Transverse colon (tissue), 4 donors: ENCODE results near the gene BEST2. TPM values are rescaled to one million over a fixed set of nuclear protein-coding genes. Genes with fewer than 3 reads are reported as not detected.

Experiments
- DNase-seq: peaks from one replicate; pipeline ENCODE4 v3.0.0-alpha.2; 2019
- H3K27ac ChIP-seq, 4 donors: fragments of 200-600 bp; sonication (generic); 2 replicates each; pipeline ENCODE4 v1.5.1; 2016 to 2018; ENCODE audit warnings: inconsistent platforms in 4 of 4
- H3K27me3 ChIP-seq: fragments of 200-600 bp; sonication (generic); 2 replicates; pipeline ENCODE4 v1.5.1; 2017; ENCODE audit warnings: inconsistent platforms
- H3K36me3 ChIP-seq, 4 donors: fragments of 200-600 bp; sonication (generic); 2 replicates each; pipeline ENCODE4 v1.5.1; 2017 to 2019; ENCODE audit warnings: inconsistent platforms in 4 of 4
- H3K4me1 ChIP-seq, 4 donors: fragments of 200-600 bp; sonication (generic); 2 replicates each; pipeline ENCODE4 v1.5.1; 2017 to 2020; ENCODE audit warnings: inconsistent platforms in 4 of 4
- H3K4me3 ChIP-seq, 4 donors: fragments of 200-600 bp; sonication (generic); 1 replicate in 1 of 4; 2 replicates in 3 of 4; pipeline versions ENCODE4 v1.5.1 to v1.6.1; 2017 to 2019; ENCODE audit warnings: inconsistent platforms in 4 of 4
- H3K9me3 ChIP-seq, 2 donors: fragments of 200-600 bp; sonication (generic); 2 replicates each; pipeline ENCODE4 v1.5.1; 2017 to 2019; ENCODE audit warnings: inconsistent platforms in 2 of 2
- CTCF ChIP-seq, 5 experiments: fragments of 200-600 bp in 3 of 5; fragments of 450-650 bp in 2 of 5; sonication (generic) in 3 of 5; IDR thresholded peaks; 1 replicate in 2 of 5; 2 replicates in 3 of 5; pipeline ENCODE4 v1.5.1; 2016 to 2017; ENCODE audit warnings: antibody characterized with exemption in 5 of 5, inconsistent platforms in 3 of 5, mild to moderate bottlenecking in 2 of 5, moderate library complexity in 1 of 5
- EP300 ChIP-seq: sonication (generic); formaldehyde crosslinking; IDR thresholded peaks from one replicate; pipeline ENCODE4 v1.6.1; 2017; ENCODE audit warnings: antibody characterized with exemption, low read depth
- POLR2A ChIP-seq: fragments of 450-650 bp; IDR thresholded peaks from one replicate; pipeline ENCODE4 v1.6.1; 2016; ENCODE audit warnings: antibody characterized with exemption, mild to moderate bottlenecking, moderate library complexity
- POLR2AphosphoS5 ChIP-seq, 3 donors: sonication (generic); formaldehyde crosslinking; IDR thresholded peaks; one replicate each; pipeline ENCODE4 v1.6.1; 2016; ENCODE audit warnings: antibody characterized with exemption in 3 of 3
- WGBS, 2 donors: methylation state at CpG; one replicate each; pipeline ENCODE4 v1.1.5; 2018; ENCODE audit warnings: low coverage in 1 of 2; 5-methylcytosine and 5-hydroxymethylcytosine counted together
- in situ Hi-C, 4 donors: fragments of 200-750 bp; cut with MboI; loops; one replicate each; pipeline versions ENCODE4 v1.15.0 to v1.15.1; 2017; ENCODE audit warnings: low sequenced_read_pairs in 3 of 4, low pct_ligation_motif_present in 1 of 4, low pct_unique_long_range_greater_than_20kb in 1 of 4
- intact Hi-C: fragments of 100-400 bp; cut with DNase I; formaldehyde crosslinking; loops from one replicate; pipeline ENCODE4 v1.15.1; 2023; ENCODE audit warnings: low total_unique reads
- total RNA-seq, 4 donors: library from RNA; depleted of rRNA; stranded (reverse); fragments of >200 nt; gene quantifications; one replicate each; pipeline ENCODE4 v1.1.0, GENCODE V29; 2016

Gene BEST2
- total RNA-seq, 4 donors from 2014 or later, result 121 to 325 (median 141) TPM

- no peaks in the 10 kb centered on the region for H3K36me3 ChIP-seq
- H3K9me3 ChIP-seq, result no peaks in the 10 kb centered on the region
- H3K27me3 ChIP-seq, result no peaks in the 10 kb centered on the region
- peak; percentile 89 for DNase-seq
- H3K4me1 ChIP-seq, result peaks cover 37 to 65% (median 64%) of the 10 kb centered on the region in 4 donors
- peak overlapping the region; percentile 17 to 90 (median 87) for H3K4me3 ChIP-seq
- TF ChIP-seq POLR2A (peak; percentile 50), CTCF (IDR thresholded peaks at IDR 0.05) (no peak), EP300 (no peak), POLR2AphosphoS5 (IDR thresholded peaks at IDR 0.05) (peak; percentile 60 to 71 (median 61))
- WGBS, 2 donors, result 1 to 4% methylated on average over 5 to 12 of the region's 12 CpGs
- intact Hi-C loops (loop anchor here (10.0 kb wide), 1 partner anchor 366 kb away; the partner anchor contains the start of genes IER2 and STX10), in situ Hi-C loops (no loop called here)
- peak overlapping the region; percentile 97 to 99 (median 98) for H3K27ac ChIP-seq
Measured at GRCh38 chr19:12788682-12789097, 37.1 kb downstream of the BEST2 start.

GRCh38 chr19:12789098-12789903 lies 37.7 kb downstream of the BEST2 start:
- H3K4me1 ChIP-seq, result peaks cover 32 to 65% (median 62%) of the 10 kb centered on the region in 4 donors
- peak overlapping the region; percentile 17 to 90 (median 87) for H3K4me3 ChIP-seq
- no peaks in the 10 kb centered on the region for H3K9me3 ChIP-seq
- 0 to 2% methylated on average over 6 to 22 of the region's 46 CpGs for WGBS, 2 donors
- peak overlapping the region; percentile 97 to 99 (median 98) for H3K27ac ChIP-seq
- TF ChIP-seq CTCF (IDR thresholded peaks at IDR 0.05) (no peak), POLR2A (peak; percentile 24), POLR2AphosphoS5 (IDR thresholded peaks at IDR 0.05) (peak in 1 of 3 donors; percentile 61)
- H3K36me3 ChIP-seq, result no peaks in the 10 kb centered on the region
- intact Hi-C loops (loop anchor here (10.0 kb wide), 1 partner anchor 366 kb away; the partner anchor contains the start of genes IER2 and STX10), in situ Hi-C loops (no loop called here)
- no peak for DNase-seq
- no peaks in the 10 kb centered on the region for H3K27me3 ChIP-seq

- H3K4me1 ChIP-seq, result peaks cover 32 to 64% (median 57%) of the 10 kb centered on the region in 4 donors
- TF ChIP-seq CTCF (IDR thresholded peaks at IDR 0.05) (no peak), EP300 (peak; percentile 79), POLR2AphosphoS5 (IDR thresholded peaks at IDR 0.05) (peak; percentile 91 to 98 (median 98)), POLR2A (peak; percentile 98)
- intact Hi-C loops (loop anchor here (10.0 kb wide), 1 partner anchor 365 kb away; the partner anchor contains the start of genes IER2 and STX10), in situ Hi-C loops (no loop called here)
- WGBS, 2 donors, result 0% methylated on average over 4 to 34 of the region's 56 CpGs
- H3K27ac ChIP-seq, result peak overlapping the region; percentile 97 to 99 (median 98)
- H3K9me3 ChIP-seq, result no peaks in the 10 kb centered on the region
- no peaks in the 10 kb centered on the region for H3K27me3 ChIP-seq
- peak; percentile 97 for DNase-seq
- no peaks in the 10 kb centered on the region for H3K36me3 ChIP-seq
- peak overlapping the region; percentile 56 to 90 (median 87) for H3K4me3 ChIP-seq
Measured at GRCh38 chr19:12789904-12790619, 38.5 kb downstream of the BEST2 start.
